NT2/D1 (cell line): ENCODE measurements around the gene RNF121.

Source experiments
- SUZ12 ChIP-seq: IDR thresholded peaks from 2 replicates; pipeline ENCODE4 v1.6.1; 2011; ENCODE audit not compliant: insufficient read length, insufficient read depth; ENCODE audit errors: extremely low read depth
- YY1 ChIP-seq: IDR thresholded peaks from 2 replicates; pipeline ENCODE4 v1.6.1; 2011; ENCODE audit not compliant: insufficient read length, insufficient read depth

DNA sequence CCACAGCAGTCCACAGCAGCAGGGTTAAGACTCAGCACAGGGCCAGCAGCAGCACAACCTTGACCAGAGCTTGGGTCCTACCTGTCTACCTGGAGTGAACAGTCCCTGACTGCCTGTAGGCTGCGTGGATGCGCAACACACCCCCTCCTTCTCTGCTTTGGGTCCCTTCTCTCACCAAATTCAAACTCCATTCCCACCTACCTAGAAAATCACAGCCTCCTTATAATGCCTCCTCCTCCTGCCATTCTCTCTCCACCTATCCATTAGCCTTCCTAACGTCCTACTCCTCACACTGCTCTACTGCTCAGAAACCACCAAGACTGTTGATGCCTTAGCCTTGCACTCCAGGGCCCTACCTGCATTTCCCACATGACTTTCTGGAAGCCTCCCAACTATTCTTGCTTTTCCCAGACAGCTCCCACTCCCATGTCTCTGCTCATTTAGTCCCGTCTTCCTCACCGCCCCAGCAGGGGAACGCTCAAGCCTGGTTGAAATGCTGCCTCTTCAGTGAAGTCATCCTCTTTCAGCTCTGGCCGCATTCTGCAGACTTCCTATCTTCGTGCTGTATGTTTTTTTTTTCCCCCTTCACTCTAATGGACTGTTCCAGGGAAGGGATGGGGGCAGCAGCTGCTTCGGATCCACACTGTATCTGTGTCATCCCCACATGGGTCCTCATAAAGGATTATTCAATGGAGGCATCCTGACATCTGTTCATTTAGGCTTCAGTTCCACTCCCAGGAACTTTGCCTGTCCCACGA, 73.2 kb downstream of the RNF121 start:
- TF ChIP-seq SUZ12 (no peak), YY1 (no peak)
